Lower leg skin (tissue), 3 donors: ENCODE data around the gene KLHL21.

Source experiments
- POLR2A ChIP-seq, 2 donors: fragments of 450-650 bp; IDR thresholded peaks; one replicate each; pipeline ENCODE4 v1.6.1; 2016 to 2017; ENCODE audit warnings: antibody characterized with exemption in 2 of 2, mild to moderate bottlenecking in 1 of 2, moderate library complexity in 1 of 2
- TF ChIP-seq, protein P1 (sequence below), 3 donors: fragments of 450-650 bp; IDR thresholded peaks; one replicate each; pipeline ENCODE4 v1.5.1; 2016; ENCODE audit warnings: antibody characterized with exemption in 3 of 3, mild to moderate bottlenecking in 3 of 3, moderate library complexity in 2 of 3

DNA sequence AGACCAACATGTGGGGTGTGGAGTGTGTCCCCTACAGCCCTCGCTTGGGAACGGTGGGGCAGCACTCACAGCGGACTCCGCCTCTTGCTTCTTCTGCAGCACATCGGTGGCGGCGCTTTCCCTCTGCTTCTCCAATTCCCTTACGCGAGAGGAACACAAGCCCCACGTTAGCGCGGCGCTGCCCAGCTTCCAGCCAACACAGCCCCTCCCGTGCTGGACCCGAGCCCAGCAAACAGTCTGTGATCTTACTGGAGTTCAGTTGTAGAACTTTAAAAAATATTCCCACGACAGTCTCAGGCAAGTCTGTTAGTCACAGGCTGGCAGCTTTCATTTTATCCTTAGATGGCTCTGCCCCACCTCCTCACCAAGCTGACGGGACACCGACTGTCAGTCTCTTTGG is 35.6 kb upstream of the KLHL21 start:
- TF ChIP-seq POLR2A (IDR thresholded peaks at IDR 0.05): no peak
- TF ChIP-seq, protein P1, sequence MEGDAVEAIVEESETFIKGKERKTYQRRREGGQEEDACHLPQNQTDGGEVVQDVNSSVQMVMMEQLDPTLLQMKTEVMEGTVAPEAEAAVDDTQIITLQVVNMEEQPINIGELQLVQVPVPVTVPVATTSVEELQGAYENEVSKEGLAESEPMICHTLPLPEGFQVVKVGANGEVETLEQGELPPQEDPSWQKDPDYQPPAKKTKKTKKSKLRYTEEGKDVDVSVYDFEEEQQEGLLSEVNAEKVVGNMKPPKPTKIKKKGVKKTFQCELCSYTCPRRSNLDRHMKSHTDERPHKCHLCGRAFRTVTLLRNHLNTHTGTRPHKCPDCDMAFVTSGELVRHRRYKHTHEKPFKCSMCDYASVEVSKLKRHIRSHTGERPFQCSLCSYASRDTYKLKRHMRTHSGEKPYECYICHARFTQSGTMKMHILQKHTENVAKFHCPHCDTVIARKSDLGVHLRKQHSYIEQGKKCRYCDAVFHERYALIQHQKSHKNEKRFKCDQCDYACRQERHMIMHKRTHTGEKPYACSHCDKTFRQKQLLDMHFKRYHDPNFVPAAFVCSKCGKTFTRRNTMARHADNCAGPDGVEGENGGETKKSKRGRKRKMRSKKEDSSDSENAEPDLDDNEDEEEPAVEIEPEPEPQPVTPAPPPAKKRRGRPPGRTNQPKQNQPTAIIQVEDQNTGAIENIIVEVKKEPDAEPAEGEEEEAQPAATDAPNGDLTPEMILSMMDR (IDR thresholded peaks at IDR 0.05): no peak
